T-helper 1 cell (primary cell): ENCODE measurements around the gene TMEM14A.
"Not testable (repeated sequence)": the region's sequence is repeated elsewhere in the genome, so short reads cannot be mapped to it uniquely, and the experiment has no call there.

Source experiments
- DNase-seq, 5 donors: peaks; one replicate each; pipeline ENCODE4 v3.0.0-alpha.2; 2012 to 2020
- total RNA-seq, 4 donors: gene quantifications; one replicate each; lab custom pipeline; 2026; lab: John Stamatoyannopoulos, UW

Gene TMEM14A, protein sequence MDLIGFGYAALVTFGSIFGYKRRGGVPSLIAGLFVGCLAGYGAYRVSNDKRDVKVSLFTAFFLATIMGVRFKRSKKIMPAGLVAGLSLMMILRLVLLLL
- 3.7 to 6.7 (median 4.7) reads per million in 4 donors for total RNA-seq

DNA sequence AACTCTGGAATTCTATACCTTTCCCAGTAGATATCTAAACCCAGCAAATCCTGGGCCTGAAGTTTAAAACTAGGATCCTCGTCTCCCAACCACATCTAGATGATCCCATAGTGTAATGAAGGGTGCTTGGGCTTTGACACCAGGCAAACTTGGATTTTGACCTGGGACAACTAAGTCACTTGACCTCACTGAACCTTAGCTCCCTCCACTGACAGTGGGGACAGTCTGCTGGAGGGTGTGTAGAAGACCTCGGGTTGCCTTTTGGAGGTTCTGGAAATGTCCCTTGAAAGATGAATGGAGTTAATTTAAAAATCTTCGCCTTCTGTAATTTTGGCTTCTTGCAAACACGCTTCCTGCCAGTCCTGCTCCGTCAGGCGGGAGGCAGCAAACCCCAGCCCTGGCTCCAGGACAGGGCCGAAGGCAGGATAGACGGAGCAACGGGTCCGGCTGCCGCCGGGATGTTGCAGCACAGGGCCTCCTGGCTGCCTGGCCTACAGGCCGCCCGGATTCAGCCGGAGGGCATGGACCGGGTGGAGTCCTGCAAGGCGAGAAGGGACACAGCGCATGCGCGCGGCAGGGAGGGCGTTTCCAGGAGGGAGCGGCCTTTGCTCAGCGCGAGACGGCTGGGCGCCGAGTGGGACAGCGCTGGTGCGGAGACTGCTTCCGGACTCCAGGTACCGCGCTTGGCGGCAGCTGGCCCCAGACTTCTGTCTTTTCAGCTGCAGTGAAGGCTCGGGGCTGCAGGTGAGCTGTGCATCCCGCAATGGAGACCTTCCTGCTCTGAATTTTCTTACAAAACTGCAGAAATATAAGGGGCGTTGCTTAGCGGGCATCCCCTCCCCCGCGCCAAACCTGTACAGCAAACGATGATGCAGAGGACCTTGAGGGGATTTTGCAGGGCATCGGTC, at the start of gene TMEM14A:
TMEM14A (plus strand) TSS at position 612 of the 908 bp plus-strand sequence. CDS start 5,990 bp downstream, outside the sequence.
- peak; percentile 85 to 92 (median 86) for DNase-seq

DNA sequence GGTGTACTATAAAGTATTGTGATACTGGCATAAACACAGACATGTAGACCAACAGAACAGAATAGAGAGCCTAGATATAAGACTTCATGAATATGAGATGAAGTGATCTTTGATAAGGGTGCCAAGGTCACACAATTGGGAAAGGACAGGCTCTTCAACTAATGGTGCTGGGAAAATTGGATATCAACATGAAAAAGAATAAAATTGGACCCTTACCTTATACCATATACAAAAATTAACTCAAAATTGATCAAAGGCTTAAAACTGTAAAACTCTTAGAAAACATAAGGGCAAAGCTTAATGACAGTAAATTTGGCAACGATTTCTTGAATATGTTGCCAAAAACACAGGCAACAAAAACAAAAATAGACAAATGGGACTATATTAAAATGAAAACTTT, 49.3 kb upstream of the TMEM14A start:
- DNase-seq: no peak

DNA sequence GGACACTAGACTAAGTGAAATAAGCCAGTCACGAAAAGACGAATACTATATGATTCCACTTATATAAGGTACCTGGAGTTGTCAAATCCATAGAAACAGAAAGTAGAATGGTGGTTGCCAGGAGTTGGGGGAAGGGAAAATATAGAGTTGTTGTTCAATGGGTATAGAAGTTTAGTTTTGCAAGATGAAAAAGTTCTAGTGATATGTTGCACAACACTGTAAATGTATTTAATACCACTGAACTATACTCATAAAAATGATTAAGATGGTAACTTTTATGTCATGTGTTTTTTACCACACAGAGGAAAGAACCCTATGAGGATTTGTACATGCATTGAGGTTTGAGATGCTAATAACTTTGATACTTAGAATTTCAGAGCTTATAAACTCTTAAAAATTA, 48.1 kb upstream of the TMEM14A start:
- no peak for DNase-seq

DNA sequence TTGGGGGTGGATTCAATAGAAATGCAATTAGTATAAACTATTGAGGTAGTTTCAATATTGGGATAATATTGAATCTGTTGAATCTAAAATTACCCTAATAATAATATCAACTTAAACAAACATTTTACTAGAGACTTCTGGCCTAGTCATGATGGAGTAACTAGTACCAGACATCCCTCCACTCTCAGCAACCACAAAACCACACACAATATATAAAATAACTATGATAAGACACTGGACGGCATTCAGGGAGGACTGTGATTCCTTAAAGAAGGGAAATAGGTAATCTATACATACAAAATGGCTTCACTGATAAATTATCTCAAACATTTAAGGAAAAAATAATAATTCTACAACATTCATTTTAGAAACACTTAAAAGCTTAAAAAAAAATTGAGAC, 38.9 kb upstream of the TMEM14A start:
- DNase-seq: no peak

DNA sequence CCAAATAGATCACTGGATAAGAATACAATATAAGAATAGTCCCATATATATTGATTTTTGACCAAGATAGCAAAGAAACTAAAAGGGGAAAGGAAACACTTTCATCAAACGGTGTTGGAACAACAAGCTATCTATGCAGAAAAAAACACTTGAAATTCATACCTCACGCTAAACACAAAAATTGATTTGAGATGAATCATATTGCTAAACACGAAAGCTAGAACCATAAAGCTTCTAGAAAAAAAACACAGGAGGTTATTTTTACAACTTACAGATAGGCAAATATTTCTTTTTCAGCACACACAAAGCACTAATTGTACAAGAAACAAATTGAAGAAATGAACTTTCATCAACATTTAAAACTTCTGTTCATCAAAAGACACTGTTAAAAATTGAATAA, 36.7 kb upstream of the TMEM14A start:
- no peak for DNase-seq

DNA sequence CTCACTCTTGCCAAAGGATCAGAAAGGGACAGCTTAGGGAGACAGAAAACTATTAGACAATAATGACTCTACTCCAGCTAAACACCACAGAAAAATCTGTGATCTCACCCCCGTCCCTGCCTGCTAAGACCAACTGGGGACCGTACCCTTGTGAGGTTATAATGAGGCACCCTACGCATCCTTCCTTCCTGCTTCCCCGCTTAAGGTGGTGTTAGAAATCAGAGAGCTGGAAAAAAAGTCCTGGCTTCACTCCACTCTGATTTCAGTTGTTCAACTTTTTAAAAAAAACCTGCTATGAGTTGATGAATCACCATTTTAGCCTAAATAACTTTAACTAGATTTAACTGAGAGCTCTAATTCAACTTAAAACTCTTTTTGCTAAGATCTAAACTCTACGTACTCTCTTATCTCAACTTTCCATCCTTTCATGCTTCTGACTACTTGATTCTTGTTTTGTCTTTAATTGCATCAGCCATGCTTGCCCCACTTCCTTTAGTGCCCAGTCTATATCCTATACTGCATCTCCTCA, 35.8 kb upstream of the TMEM14A start:
- DNase-seq: peak in 1 of 5 donors; percentile 58

DNA sequence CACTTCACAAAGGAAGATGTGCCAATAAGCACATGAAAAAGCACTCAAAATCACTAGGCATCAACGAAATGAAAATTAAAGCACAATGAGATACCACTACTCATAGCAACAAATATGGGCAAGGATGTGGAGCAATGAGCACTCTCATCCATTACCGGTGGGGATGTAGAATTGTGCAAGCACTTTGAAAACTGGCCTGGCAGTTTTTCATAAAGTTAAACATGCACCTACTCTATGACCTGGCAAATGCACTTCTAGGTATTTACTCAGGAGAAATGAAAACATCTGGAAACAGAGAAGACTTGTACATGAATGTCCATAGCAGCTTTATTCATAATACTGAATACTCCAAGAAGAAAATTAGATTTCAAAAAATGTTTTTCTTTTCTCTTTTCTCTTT, 34.1 kb upstream of the TMEM14A start:
- no peak for DNase-seq

DNA sequence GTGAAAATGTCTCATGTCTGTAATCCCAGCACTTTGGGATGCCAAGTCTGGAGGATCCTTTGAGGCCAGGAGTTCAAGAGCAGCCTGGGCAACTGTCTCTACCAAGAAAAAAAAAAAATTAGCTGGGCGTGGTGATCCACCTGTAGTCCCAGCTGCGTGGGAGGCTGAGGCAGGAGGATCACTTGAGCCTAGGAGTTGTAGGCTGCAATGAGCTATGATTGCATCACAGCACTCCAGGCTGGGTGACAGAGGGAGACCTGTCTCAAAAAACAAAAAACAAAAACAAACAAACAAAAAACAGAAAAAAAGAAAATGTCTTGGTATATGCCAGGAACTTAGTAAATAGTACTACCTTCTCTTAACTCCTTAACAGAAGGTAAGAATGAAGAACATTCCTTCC, 31.4 kb upstream of the TMEM14A start:
- DNase-seq: no peak

DNA sequence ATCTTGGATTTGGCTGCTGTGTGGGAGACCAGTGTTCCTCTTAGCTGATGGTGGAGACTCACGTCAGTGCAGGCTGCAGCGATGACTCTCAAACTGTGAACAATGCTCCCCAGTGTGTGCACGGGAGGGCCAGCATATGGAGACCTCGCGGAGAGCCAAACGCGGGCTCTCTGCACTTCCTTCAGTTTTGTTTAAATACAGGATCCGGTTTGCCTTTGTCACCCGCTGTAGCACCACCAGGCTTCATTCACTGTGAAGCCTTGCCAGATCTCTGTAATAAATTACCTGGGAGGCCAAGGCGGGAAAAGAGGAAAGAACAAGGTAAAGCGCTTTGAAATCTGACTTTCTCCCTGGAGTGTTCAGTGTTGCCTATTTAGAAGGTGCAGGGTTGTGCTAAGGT, 30.7 kb upstream of the TMEM14A start:
- no peak for DNase-seq

DNA sequence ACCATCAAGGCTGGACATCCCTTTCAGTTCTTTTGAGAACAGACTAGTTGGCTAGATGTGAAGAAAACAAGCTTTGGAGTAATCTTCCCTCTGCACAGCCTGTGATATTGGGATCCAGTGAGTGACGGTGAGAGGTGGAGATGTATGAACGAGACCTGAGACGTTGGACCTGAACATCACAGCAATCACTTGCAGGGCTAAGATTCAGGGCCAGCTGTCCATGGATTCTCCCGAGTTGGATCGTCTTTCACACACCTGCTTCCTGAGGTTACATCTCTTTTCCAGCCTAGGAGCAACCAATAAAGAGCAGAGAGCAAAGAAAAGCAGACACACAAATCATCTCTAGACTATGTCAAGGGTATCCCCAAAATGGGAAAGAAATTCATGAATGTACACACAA, 30.0 kb upstream of the TMEM14A start:
- DNase-seq: no peak

DNA sequence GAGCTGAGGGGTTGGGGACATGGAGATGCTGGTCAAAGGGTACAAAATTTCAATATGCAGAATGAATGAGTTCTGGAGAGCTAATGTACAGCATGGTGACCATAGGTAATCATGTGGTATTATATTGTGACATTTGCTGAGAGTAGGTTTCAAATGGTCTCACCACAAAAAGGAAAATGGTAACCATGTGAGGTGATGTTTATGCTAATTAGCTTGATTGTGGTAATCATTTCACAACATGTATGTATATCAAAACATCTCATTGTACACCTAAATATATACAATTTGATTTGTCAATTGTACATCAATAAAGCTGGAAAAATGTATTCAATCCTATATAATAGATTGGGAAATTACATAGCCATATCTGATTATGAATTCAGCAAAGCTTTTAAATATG, 29.5 kb upstream of the TMEM14A start:
- DNase-seq: no peak

DNA sequence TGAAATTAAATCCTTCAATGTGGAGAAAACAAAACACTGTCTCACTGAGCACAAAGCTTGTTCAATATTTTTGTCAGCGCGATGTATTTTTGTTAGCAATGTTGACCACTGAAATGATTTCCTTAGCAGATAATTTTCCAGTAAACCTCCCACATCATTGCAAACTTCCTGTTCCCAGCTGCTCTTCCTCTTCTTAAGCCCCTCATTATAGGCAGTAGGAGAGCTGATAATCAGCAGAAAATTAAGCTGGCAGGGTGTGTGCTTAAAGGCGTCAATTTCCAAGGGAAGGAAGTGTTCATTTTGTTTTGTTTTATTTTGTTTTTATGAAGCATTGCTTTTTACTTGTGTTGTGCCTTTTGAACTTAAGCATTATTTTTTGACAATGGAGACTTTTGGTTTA, 29.1 kb upstream of the TMEM14A start:
- DNase-seq: no peak

DNA sequence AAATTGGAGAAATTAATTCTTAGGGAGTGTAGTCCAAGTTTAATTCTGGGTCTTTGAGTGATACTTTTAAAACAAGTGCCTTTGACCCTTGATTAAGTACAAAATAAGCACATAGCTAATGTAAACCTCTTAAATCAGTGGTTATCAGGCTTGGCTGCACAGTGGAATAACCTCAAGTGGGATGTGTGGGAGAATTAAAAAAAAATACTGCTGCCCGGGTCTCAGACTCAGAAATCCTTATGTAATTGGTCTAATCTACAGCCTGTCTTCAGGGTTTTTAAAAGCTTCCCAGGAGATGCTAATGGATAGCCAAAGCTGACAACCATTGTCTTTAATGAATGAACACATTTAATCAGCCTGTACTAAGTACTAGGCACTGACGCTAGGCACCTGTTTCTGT, 28.5 kb upstream of the TMEM14A start:
- no peak for DNase-seq

DNA sequence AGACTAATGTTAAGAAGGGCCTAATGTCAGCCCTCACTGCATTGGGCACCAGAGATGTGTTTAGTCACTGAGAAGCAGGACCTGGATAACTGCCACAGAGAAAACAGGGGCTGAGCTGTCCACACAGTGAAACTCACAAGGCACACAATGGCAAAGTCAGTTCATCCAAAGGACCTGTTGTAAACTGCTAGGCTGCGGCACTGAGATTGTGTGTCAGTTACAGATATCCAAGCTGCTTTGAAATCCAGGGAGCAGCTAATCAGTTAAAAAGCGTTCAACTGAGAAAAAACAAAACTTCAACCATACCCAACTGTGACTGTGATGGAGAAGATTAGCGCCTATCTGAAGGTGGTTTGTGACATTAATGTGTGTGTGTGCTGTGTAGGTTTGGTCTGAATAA, 27.8 kb upstream of the TMEM14A start:
- no peak for DNase-seq

DNA sequence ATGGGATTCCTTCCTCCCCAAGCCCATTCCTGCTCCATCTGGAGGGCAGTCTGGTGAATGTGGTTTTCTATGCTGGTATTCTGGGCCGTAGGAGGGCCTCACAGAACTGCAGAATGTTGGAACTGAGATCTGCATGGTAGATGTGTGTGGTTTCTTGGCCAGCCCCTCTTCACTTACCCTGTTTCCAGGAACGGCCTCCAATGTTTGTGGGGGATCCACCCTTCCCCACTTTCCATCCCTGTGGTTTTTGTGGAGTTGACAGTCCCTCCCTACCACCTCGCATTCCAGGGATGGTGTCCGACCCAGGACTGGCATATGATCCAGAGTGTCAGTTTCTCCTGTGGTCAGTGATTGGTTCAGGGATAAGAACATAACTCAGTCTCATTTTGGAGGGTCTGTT, 26.7 kb upstream of the TMEM14A start:
- DNase-seq: no peak

DNA sequence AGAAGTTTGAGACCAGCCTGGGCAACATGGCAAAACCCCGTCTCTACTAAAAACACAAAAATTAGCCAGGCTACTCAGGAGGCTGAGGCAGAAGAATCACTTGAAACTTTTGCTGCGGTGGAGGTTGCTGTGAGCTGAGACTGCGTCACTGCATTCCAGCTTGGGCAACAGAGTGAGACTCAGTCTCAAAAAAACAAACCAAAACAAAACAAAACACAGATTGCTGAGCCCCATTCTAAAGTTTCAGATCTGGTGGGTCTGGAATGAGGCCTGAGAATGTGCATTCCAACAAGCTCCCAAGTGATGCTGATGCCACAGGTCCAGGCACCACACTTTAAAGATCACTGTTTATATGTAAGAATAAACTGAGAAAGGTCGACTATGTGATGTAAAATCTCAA, 24.9 kb upstream of the TMEM14A start:
- DNase-seq: no peak

DNA sequence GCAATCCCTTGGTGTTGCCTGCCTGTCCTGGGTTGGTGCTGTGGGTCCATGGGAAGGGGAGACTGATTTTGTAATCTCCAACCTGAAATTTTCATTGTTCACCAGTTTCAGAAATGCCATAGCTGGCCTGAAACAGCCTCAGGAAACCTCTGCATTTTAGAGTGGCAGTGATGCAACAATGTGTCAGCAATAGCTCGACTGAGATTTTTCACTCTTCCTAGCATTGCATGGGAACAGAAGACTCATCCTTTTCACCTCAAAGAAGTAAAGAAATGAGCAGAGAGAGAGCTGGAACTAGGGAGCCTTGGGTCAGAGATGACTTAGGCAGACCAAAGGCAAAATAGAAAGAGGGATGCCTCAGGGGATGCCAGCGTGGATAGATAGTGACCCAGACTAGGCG, 23.7 kb upstream of the TMEM14A start:
- DNase-seq: no peak

DNA sequence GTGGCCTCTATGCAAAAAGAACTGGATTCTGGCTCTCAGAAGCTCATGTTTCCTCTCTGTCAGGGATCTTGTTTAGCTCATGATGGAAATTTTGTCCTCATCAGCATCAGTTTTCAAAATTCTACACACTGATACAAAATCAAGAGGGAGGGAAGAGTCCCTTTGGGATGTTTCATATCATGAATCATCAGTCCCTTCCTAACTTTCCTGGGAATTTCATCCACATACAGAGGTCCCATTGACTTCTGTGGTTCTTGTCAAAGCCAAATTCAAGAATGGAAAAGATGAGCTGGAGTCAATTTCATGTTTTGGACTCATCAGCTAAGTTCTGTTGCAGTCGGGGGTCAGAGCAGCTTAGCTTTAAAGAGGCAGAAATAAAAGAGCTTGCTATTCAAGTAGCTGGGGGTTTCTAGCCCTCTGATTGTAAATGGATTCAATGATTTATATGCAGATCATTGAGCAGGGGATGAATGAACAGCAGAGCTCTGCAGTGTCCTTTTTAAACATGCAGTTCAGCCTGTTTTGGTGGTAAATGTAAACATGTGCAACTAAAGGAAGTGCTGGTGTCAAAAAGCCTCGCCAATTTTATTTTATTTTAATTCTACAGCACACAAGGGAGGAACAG, 21.3 kb upstream of the TMEM14A start:
- no peak for DNase-seq

DNA sequence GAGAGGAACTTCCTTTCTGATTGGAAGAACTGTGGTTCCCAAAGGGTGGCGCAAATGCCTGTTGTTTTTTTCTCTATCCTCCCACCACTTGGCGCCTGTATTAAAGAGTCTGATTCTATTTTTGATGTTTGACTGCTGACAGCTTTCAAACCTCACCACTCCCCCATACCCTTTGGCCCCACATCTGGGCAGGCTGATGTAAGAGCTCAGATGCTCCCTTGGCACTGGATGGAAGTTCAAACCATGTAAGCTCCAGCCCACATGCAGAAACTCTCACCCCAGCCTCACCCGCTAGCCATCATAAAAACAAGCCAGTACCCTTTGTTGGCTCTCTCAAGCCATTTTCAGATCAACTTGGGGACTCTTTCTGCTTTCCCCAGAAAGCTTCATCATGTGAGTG, 20.0 kb upstream of the TMEM14A start:
- no peak for DNase-seq

DNA sequence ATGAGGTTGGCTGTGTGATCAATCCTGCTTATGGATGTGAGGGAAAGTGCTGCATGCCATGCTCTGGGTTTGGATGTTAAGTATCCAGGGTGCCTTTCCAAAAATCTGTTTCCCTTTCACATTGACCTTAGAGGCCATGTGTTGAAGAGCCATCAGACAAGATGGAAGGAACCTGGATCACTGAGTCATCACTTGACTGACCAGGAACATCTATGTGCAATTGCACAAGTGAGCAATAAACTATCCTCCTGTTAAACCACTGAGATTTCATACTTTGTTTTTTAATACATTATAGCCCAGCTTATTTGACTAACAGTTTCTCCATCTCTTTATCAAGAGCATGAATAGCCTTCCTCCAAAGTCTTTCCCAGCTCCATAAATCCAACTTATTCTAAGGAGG, 17.8 kb upstream of the TMEM14A start:
- DNase-seq: no peak

DNA sequence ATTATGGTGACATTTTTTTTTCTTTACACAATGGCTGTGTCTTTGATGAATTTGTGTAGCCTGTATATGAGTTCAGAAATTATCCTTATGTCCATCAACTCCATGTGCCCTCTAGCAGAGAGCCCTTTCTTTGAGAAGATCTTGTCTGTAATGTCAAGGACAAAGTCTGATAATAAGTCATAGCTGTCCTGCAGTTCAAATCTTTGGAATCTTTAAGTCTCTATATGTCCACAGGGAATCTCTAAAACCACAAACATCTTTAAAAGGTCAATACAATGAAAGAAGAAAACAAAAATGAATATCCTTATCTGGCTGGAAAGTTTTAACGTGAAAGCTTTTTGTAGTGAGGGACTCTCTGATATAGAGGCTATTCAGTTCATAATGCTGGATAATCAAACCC, 16.9 kb upstream of the TMEM14A start:
- no peak for DNase-seq

DNA sequence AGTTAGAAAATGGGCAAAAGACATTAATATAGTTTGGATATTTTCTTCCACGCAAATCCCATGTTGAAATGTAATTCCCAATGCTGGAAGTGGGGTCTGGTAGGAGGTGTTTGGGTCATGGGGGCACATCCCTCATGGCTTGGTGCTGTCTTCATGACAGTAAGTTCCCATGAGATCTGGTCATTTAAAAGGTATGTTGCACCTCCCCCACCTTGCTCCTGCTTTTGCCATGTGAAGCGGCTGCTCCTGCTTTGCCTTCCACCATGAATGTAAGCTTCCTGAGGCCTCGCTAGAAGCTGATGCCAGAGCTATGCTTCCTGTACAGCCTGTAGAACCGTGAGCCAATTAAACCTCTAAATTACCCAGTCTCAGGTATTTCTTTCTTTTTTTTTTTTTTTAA, 16.3 kb upstream of the TMEM14A start:
- no peak for DNase-seq

DNA sequence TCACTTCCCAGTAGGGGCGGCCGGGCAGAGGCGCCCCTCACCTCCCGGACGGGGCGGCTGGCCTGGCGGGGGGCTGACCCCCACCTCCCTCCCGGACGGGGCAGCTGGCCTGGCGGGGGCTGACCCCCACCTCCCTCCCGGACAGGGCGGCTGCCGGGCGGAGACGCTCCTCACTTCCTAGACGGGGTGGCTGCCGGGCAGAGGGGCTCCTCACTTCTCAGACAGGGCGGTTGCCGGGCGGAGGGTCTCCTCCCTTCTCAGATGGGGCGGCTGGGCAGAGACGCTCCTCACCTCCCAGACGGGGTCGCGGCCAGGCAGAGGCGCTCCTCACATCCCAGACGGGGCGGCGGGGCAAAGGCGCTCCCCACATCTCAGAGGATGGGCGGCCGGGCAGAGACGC, 15.0 kb upstream of the TMEM14A start:
- not testable (repeated sequence) for DNase-seq

DNA sequence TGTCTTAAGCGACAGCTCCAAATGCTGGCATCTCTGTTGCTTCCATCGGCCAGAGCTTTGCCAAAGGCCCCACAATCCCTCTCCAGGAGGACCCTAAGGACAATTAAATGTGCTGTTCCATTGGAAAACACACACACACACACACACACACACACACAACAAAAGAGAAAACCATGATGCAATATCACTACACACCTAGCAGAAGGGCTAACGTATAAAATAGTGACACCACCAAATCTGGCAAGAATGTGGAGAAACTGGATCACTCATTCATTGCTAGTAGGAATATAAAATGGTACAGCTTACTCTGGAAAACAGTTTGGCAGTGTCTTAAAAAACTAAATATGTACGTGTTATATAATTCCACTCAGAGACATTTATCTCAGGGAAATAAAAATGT, 13.0 kb upstream of the TMEM14A start:
- no peak for DNase-seq
